ENCODE measurements around the gene HIPK1.

Gene HIPK1

DNA sequence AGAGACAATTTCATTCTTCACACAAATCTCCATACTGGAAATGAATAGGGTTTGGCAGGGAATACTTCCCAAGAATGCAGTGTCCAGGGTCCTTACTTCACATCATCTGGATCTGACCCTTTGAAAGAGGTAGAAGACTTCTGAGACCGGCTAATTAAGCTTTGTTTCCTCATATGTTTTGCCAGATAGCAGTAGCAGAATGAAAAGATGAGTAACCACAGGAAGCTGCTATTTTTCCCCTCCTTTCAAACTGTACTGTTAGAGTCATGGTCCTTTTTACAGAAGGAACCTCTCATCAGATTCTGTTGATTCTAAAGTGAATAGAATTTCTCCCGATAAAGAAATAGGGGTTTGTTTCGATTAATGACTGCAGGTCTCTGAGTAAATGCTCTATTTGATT, 48.8 kb downstream of the HIPK1 start:
- peak overlapping the region; percentile 98 for H3K27ac ChIP-seq

DNA sequence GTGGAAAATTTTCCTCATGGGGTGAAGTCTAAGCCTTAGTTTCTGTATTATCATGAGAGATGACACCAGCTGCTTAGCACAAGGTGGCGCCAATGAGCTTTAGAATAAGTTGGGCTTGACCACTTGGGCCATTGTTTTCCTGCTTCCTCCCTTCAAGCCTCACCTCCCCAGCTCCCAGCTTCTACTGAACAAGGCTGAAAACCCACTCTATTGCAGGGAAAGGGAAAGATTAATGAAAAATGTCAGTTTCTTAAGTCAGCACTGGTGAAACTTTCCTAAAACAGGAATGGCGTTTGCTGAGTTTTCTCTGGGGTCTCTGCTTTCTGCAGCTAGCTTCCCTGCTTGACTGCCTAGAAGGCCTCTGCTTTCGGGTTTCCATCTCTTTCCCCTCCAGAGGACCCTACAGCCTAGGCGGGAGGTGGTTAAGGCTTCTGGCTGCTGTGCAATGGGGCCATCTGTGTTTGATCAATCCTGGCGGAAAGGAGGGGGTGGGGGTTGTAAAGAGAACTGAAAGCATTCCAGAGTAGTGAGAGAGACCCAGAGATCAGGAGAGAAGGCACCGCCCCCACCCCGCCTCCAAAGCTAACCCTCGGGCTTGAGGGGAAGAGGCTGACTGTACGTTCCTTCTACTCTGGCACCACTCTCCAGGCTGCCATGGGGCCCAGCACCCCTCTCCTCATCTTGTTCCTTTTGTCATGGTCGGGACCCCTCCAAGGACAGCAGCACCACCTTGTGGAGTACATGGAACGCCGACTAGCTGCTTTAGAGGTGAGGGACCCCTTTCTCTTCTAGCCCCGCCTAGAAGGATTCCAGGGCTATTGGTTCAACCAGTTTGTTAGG, 50.0 kb downstream of the HIPK1 start, which contains the start of gene OLFML3:
Gene OLFML3 (plus strand): TSS at position 612 of the 840 bp plus-strand sequence. CDS start 43 bp downstream, at position 655.
- DNase-seq (ENCODE audit: low read depth, low spot score) = peak; percentile 93
- Histone ChIP-seq H3K27ac (peak within 1 kb of the TSS; percentile 98), H3K36me3 (ENCODE audit: insufficient read depth, low read length) (peaks cover 43% of the 10 kb centered on the region), H3K9ac (ENCODE audit: insufficient read length) (peak within 1 kb of the TSS; percentile 79), H3K9me3 (ENCODE audit: low read depth, low read length) (no peaks in the 10 kb centered on the region), H3K4me3 (peak within 1 kb of the TSS; percentile 76)
- peak; percentile 66 for TF ChIP-seq FOXP2 (optimal IDR thresholded peaks at IDR 0.05; ENCODE audit: control extremely low read depth, extremely low read length, insufficient read depth)
- TF ChIP-seq EZH2 (IDR thresholded peaks at IDR 0.05) = no peak
- TF ChIP-seq POLR2AphosphoS5 (IDR thresholded peaks at IDR 0.05; ENCODE audit: borderline replicate concordance, low read depth, low read length) = peak; percentile 76

More for the DNA sequence above, 48.8 kb downstream of the HIPK1 start:
- TF ChIP-seq EZH2 (IDR thresholded peaks at IDR 0.05) = no peak
- no peak for TF ChIP-seq POLR2AphosphoS5 (IDR thresholded peaks at IDR 0.05; ENCODE audit: borderline replicate concordance, low read depth, low read length)
- no peak for TF ChIP-seq FOXP2 (optimal IDR thresholded peaks at IDR 0.05; ENCODE audit: control extremely low read depth, extremely low read length, insufficient read depth)
- Histone ChIP-seq H3K9me3 (ENCODE audit: low read depth, low read length) (no peaks in the 10 kb centered on the region), H3K36me3 (ENCODE audit: insufficient read depth, low read length) (peaks cover 52% of the 10 kb centered on the region), H3K4me3 (peak overlapping the region; percentile 76), H3K9ac (ENCODE audit: insufficient read length) (peak overlapping the region; percentile 79)
- no peak for DNase-seq (ENCODE audit: low read depth, low spot score)

DNA sequence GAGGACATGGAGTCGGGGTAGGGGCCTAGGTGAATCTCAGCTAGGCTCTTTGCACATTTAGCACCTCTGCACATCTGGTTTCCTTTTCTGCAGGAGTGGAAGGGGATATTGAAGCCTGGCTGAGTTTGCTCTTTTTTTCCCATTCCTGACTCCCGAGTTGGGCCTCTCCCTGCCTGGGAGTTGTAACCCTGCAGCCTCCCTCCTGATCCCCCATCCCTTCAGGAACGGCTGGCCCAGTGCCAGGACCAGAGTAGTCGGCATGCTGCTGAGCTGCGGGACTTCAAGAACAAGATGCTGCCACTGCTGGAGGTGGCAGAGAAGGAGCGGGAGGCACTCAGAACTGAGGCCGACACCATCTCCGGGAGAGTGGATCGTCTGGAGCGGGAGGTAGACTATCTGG, 51.0 kb downstream of the HIPK1 start:
- Histone ChIP-seq H3K4me3 (peak overlapping the region; percentile 76), H3K9me3 (ENCODE audit: low read depth, low read length) (no peaks in the 10 kb centered on the region; the same call in 1 of the 2 replicates), H3K36me3 (ENCODE audit: insufficient read depth, low read length) (peaks cover 39% of the 10 kb centered on the region), H3K9ac (ENCODE audit: insufficient read length) (peak overlapping the region; percentile 78), H3K27ac (peak overlapping the region; percentile 98)
- DNase-seq (ENCODE audit: low read depth, low spot score) = no peak
- peak; percentile 37; the same call in 1 of the 2 replicates for TF ChIP-seq POLR2AphosphoS5 (IDR thresholded peaks at IDR 0.05; ENCODE audit: borderline replicate concordance, low read depth, low read length)
- TF ChIP-seq FOXP2 (optimal IDR thresholded peaks at IDR 0.05; ENCODE audit: control extremely low read depth, extremely low read length, insufficient read depth) = no peak

DNA sequence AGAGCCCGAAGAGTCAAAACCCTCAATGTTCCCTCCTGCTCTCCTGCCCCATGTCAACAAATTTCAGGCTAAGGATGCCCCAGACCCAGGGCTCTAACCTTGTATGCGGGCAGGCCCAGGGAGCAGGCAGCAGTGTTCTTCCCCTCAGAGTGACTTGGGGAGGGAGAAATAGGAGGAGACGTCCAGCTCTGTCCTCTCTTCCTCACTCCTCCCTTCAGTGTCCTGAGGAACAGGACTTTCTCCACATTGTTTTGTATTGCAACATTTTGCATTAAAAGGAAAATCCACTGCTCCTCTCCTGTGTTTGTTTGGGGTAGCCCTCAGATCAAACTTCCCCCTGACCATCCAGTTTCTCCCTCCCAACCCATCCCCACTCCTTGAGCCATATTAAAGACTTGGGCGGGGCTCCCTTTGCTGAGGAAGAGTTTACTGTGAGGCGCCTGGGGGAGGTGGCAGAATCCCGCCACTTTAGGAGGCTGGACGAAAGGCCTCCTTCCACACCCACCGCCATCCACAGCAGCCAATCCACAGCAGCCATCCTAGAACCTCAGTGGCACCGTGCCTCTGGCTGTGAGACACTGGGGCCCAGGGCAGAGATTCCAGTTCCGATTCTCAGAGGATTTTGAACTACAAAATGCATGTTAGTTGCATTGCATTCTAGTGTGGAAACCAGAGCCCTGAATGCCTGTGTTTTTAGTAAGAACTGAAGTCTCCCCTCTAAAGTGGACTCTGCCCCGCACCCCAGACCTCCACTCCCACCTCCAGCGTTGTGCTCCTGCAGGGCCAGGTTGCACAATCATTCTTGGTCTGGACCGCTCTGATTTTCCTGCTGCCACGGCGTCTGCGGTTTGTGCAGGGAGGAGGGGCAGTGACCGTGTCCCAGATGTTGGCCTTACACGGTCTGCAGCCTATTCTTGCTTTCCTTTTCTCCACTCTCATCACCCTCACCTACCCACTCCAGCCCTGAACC, 53.1 kb downstream of the HIPK1 start:
- H3K9me3 ChIP-seq (ENCODE audit: low read depth, low read length) = no peaks in the 10 kb centered on the region; the same call in 1 of the 2 replicates
- H3K9ac ChIP-seq (ENCODE audit: insufficient read length) = no peak overlapping the region
- DNase-seq (ENCODE audit: low read depth, low spot score) = no peak
- peaks cover 30% of the 10 kb centered on the region for H3K36me3 ChIP-seq (ENCODE audit: insufficient read depth, low read length)
- no peak for TF ChIP-seq FOXP2 (optimal IDR thresholded peaks at IDR 0.05; ENCODE audit: control extremely low read depth, extremely low read length, insufficient read depth)
- no peak for TF ChIP-seq POLR2AphosphoS5 (IDR thresholded peaks at IDR 0.05; ENCODE audit: borderline replicate concordance, low read depth, low read length)
- TF ChIP-seq EZH2 (IDR thresholded peaks at IDR 0.05) = no peak
- H3K4me3 ChIP-seq = peak overlapping the region; percentile 76
- H3K27ac ChIP-seq = 0 out of 2 replicates have a peak overlapping the region, but pooled peaks have one; percentile 16

DNA sequence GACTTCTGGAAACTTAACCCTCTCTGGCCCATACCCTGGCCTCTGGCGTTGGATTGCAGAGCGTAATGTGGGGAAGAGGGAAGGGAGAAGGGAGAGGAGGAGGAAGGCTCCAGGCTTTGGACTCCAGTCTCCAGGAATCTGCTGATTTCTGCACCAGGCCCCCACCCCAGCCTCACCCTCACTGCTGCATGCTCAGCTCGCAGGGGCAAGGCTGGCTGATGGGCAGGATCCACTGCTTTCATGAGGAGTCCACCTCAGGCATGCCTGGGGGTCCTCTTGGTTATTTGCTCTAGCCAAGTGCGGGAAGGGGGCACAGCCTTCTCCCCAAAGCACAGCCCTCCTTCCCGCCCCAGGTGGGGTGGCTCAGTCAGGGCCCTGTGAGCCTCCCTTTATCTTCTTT, 53.8 kb downstream of the HIPK1 start:
- Histone ChIP-seq H3K36me3 (ENCODE audit: insufficient read depth, low read length) (peaks cover 30% of the 10 kb centered on the region), H3K4me3 (peak overlapping the region; percentile 76; the same call in 1 of the 2 replicates), H3K9ac (ENCODE audit: insufficient read length) (no peak overlapping the region), H3K9me3 (ENCODE audit: low read depth, low read length) (no peaks in the 10 kb centered on the region; the same call in 1 of the 2 replicates), H3K27ac (no peak overlapping the region)
- no peak for TF ChIP-seq FOXP2 (optimal IDR thresholded peaks at IDR 0.05; ENCODE audit: control extremely low read depth, extremely low read length, insufficient read depth)
- no peak for TF ChIP-seq POLR2AphosphoS5 (IDR thresholded peaks at IDR 0.05; ENCODE audit: borderline replicate concordance, low read depth, low read length)
- no peak for TF ChIP-seq EZH2 (IDR thresholded peaks at IDR 0.05)
- DNase-seq (ENCODE audit: low read depth, low spot score) = no peak

DNA sequence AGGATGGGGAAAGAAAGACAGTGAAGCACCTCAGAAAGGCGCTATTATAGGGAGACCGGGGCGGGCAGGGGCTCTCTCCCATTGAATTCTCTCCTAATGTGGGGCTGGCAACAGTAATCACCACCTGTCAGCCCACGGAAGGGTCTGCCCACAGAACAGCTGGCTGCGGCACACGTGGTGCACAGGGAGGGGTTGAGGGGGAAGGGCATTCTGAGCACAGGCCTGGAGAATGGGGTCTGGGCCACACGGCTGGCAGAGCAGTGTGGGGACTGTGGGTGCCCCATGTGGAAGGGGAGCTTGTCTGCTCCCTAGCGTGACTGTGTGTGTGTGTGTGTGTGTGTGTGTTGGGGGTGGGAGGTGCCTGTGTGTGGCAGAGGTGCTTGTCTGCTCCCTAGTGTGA, 54.3 kb downstream of the HIPK1 start:
- no peak overlapping the region for H3K9ac ChIP-seq (ENCODE audit: insufficient read length)
- H3K27ac ChIP-seq = no peak overlapping the region
- peaks cover 30% of the 10 kb centered on the region for H3K36me3 ChIP-seq (ENCODE audit: insufficient read depth, low read length)
- no peaks in the 10 kb centered on the region; the same call in 1 of the 2 replicates for H3K9me3 ChIP-seq (ENCODE audit: low read depth, low read length)
- H3K4me3 ChIP-seq = no peak overlapping the region
- TF ChIP-seq POLR2AphosphoS5 (IDR thresholded peaks at IDR 0.05; ENCODE audit: borderline replicate concordance, low read depth, low read length) = no peak
- TF ChIP-seq EZH2 (IDR thresholded peaks at IDR 0.05) = no peak
- no peak for TF ChIP-seq FOXP2 (optimal IDR thresholded peaks at IDR 0.05; ENCODE audit: control extremely low read depth, extremely low read length, insufficient read depth)
- DNase-seq (ENCODE audit: low read depth, low spot score) = no peak

DNA sequence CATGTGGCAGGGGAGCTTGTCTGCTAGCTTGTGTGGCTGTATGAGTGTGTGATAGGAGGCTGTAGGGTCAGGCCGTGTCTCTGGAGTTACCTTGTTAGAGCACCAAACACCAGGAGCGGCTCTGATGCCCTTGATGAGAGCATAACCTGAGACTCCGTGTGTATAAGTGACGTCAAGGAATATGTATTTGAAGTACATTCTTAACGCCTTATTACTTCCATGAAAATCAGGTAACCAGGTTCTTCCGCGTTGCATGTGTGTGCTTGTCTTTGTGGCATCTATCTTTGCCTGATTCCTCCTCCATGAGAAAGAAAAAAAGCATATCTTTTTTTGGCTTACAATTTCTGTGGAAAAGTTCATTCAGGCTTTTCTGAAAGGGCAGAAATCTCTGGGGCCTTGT, 54.7 kb downstream of the HIPK1 start:
- no peak overlapping the region for H3K27ac ChIP-seq
- no peak overlapping the region for H3K9ac ChIP-seq (ENCODE audit: insufficient read length)
- H3K9me3 ChIP-seq (ENCODE audit: low read depth, low read length) = no peaks in the 10 kb centered on the region; the same call in 1 of the 2 replicates
- H3K4me3 ChIP-seq = no peak overlapping the region
- no peak for TF ChIP-seq EZH2 (IDR thresholded peaks at IDR 0.05)
- TF ChIP-seq POLR2AphosphoS5 (IDR thresholded peaks at IDR 0.05; ENCODE audit: borderline replicate concordance, low read depth, low read length) = no peak
- TF ChIP-seq FOXP2 (optimal IDR thresholded peaks at IDR 0.05; ENCODE audit: control extremely low read depth, extremely low read length, insufficient read depth) = no peak
- DNase-seq (ENCODE audit: low read depth, low spot score) = no peak
- H3K36me3 ChIP-seq (ENCODE audit: insufficient read depth, low read length) = peaks cover 30% of the 10 kb centered on the region
